Loucy (cell line): Measurements from ENCODE around the gene MEGF10.

ENCODE experiments used
- EZH2phosphoT487 ChIP-seq: fragments of 200-600 bp; IDR thresholded peaks from 2 replicates; pipeline ENCODE4 v1.6.1; 2018; ENCODE audit warnings: antibody characterized with exemption, mild to moderate bottlenecking, moderate library complexity, borderline replicate concordance
- TF ChIP-seq, protein P1 (sequence below): fragments of 200-600 bp; sonication (generic); conservative IDR thresholded peaks from 2 replicates; pipeline ENCODE4 v1.5.1; 2014; ENCODE audit warnings: mild to moderate bottlenecking, antibody characterized with exemption, low read length

DNA sequence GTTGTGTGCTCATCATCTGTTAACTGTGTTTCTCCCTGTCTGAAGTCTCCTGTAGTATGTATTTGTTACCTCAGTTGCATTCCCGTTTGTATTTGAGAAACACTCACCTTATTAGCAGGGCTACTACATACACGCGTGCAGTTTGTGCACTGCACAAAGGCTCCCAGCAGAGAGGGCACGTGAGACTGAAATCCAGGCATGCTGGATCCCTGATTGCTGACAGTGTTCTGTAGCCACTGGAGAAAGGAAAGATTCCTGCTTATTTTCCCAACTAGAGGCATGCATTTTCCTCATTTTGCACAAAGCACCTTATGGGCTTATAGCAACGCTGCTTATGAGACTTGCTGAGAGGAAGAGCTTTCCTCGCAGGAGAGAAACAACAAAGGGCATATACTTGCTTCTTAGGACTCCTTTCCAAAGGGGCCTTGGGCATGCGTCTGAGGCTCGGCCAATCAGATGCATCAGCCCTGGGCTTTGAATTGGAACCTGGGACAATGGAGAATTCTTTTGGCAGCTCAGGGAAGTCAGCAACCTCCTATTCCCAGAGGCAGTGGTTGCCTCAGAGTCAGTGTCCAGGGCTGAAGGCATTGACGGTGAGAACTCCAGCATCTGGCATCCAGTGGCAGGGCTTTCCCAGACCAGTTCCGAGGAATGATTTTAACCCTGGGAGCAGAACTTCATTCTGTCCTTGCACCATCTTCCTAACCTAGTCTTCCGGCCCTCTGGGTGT, 9.9 kb upstream of the MEGF10 start:
- TF ChIP-seq EZH2phosphoT487, result no peak
- TF ChIP-seq, protein P1, sequence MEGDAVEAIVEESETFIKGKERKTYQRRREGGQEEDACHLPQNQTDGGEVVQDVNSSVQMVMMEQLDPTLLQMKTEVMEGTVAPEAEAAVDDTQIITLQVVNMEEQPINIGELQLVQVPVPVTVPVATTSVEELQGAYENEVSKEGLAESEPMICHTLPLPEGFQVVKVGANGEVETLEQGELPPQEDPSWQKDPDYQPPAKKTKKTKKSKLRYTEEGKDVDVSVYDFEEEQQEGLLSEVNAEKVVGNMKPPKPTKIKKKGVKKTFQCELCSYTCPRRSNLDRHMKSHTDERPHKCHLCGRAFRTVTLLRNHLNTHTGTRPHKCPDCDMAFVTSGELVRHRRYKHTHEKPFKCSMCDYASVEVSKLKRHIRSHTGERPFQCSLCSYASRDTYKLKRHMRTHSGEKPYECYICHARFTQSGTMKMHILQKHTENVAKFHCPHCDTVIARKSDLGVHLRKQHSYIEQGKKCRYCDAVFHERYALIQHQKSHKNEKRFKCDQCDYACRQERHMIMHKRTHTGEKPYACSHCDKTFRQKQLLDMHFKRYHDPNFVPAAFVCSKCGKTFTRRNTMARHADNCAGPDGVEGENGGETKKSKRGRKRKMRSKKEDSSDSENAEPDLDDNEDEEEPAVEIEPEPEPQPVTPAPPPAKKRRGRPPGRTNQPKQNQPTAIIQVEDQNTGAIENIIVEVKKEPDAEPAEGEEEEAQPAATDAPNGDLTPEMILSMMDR, result no peak
